ENCODE measurements around the gene KRT6C.
"Not testable (repeated sequence)": the region's sequence is repeated elsewhere in the genome, so short reads cannot be mapped to it uniquely, and the experiment has no call there.

The KRT6C gene

GRCh38 chr12:52515927-52516831 is 42.6 kb upstream of the KRT6C start:
- no peak for DNase-seq
- Histone ChIP-seq H3K27me3 (replicated peaks; ENCODE audit: control insufficient read depth, insufficient read depth, low read length, poor library complexity, severe bottlenecking) (no peaks in the 10 kb centered on the region), H3K9me3 (ENCODE audit: control insufficient read depth, low read length) (peaks cover 3% of the 10 kb centered on the region), H3K4me1 (ENCODE audit: control insufficient read depth, insufficient read depth, low read length, poor library complexity, severe bottlenecking) (no peaks in the 10 kb centered on the region), H3K4me3 (ENCODE audit: insufficient read depth, low read depth, low read length, poor library complexity, severe bottlenecking) (no peak overlapping the region), H3K36me3 (ENCODE audit: control insufficient read depth, insufficient read depth, low read length) (no peaks in the 10 kb centered on the region), H3K27ac (ENCODE audit: insufficient read depth, low read length, poor library complexity, severe bottlenecking) (no peak overlapping the region)

GRCh38 chr12:52515319-52515646 is 41.7 kb upstream of the KRT6C start:
- H3K27me3 ChIP-seq (replicated peaks; ENCODE audit: control insufficient read depth, insufficient read depth, low read length, poor library complexity, severe bottlenecking) = no peaks in the 10 kb centered on the region
- H3K9me3 ChIP-seq (ENCODE audit: control insufficient read depth, low read length) = peaks cover 4% of the 10 kb centered on the region
- no peaks in the 10 kb centered on the region for H3K4me1 ChIP-seq (ENCODE audit: control insufficient read depth, insufficient read depth, low read length, poor library complexity, severe bottlenecking)
- H3K36me3 ChIP-seq (ENCODE audit: control insufficient read depth, insufficient read depth, low read length) = no peaks in the 10 kb centered on the region
- no peak overlapping the region for H3K4me3 ChIP-seq (ENCODE audit: insufficient read depth, low read depth, low read length, poor library complexity, severe bottlenecking)
- no peak for DNase-seq
- no peak overlapping the region for H3K27ac ChIP-seq (ENCODE audit: insufficient read depth, low read length, poor library complexity, severe bottlenecking)

- DNase-seq = no peak
- H3K27me3 ChIP-seq (replicated peaks; ENCODE audit: control insufficient read depth, insufficient read depth, low read length, poor library complexity, severe bottlenecking) = no peaks in the 10 kb centered on the region
- H3K36me3 ChIP-seq (ENCODE audit: control insufficient read depth, insufficient read depth, low read length) = no peaks in the 10 kb centered on the region
- no peaks in the 10 kb centered on the region for H3K4me1 ChIP-seq (ENCODE audit: control insufficient read depth, insufficient read depth, low read length, poor library complexity, severe bottlenecking)
- H3K4me3 ChIP-seq (ENCODE audit: insufficient read depth, low read depth, low read length, poor library complexity, severe bottlenecking) = no peak overlapping the region
- H3K27ac ChIP-seq (ENCODE audit: insufficient read depth, low read length, poor library complexity, severe bottlenecking) = no peak overlapping the region
- H3K9me3 ChIP-seq (ENCODE audit: control insufficient read depth, low read length) = peaks cover 4% of the 10 kb centered on the region
These were observed 41.1 kb upstream of the KRT6C start for GRCh38 chr12:52514471-52515318.

GRCh38 chr12:52513736-52514135 is 40.1 kb upstream of the KRT6C start:
- Histone ChIP-seq H3K27ac (ENCODE audit: insufficient read depth, low read length, poor library complexity, severe bottlenecking) (no peak overlapping the region), H3K36me3 (ENCODE audit: control insufficient read depth, insufficient read depth, low read length) (no peaks in the 10 kb centered on the region), H3K4me3 (ENCODE audit: insufficient read depth, low read depth, low read length, poor library complexity, severe bottlenecking) (no peak overlapping the region), H3K4me1 (ENCODE audit: control insufficient read depth, insufficient read depth, low read length, poor library complexity, severe bottlenecking) (no peaks in the 10 kb centered on the region), H3K9me3 (ENCODE audit: control insufficient read depth, low read length) (peaks cover 4% of the 10 kb centered on the region), H3K27me3 (replicated peaks; ENCODE audit: control insufficient read depth, insufficient read depth, low read length, poor library complexity, severe bottlenecking) (no peaks in the 10 kb centered on the region)
- DNase-seq = no peak

- no peak for DNase-seq
- Histone ChIP-seq H3K4me3 (ENCODE audit: insufficient read depth, low read depth, low read length, poor library complexity, severe bottlenecking) (no peak overlapping the region), H3K36me3 (ENCODE audit: control insufficient read depth, insufficient read depth, low read length) (no peaks in the 10 kb centered on the region), H3K27ac (ENCODE audit: insufficient read depth, low read length, poor library complexity, severe bottlenecking) (no peak overlapping the region), H3K9me3 (ENCODE audit: control insufficient read depth, low read length) (peaks cover 4% of the 10 kb centered on the region), H3K4me1 (ENCODE audit: control insufficient read depth, insufficient read depth, low read length, poor library complexity, severe bottlenecking) (no peaks in the 10 kb centered on the region), H3K27me3 (replicated peaks; ENCODE audit: control insufficient read depth, insufficient read depth, low read length, poor library complexity, severe bottlenecking) (peaks cover 4% of the 10 kb centered on the region)
These were observed 34.6 kb upstream of the KRT6C start for GRCh38 chr12:52508211-52508610.

- no peak overlapping the region for H3K4me3 ChIP-seq (ENCODE audit: insufficient read depth, low read depth, low read length, poor library complexity, severe bottlenecking)
- DNase-seq = no peak
These were observed 33.5 kb upstream of the KRT6C start for GRCh38 chr12:52506858-52507715.

GRCh38 chr12:52502877-52503276 is 29.3 kb upstream of the KRT6C start:
- Histone ChIP-seq H3K36me3 (ENCODE audit: control insufficient read depth, insufficient read depth, low read length) (no peaks in the 10 kb centered on the region), H3K27ac (ENCODE audit: insufficient read depth, low read length, poor library complexity, severe bottlenecking) (no peak overlapping the region), H3K27me3 (replicated peaks; ENCODE audit: control insufficient read depth, insufficient read depth, low read length, poor library complexity, severe bottlenecking) (peaks cover 4% of the 10 kb centered on the region), H3K4me1 (ENCODE audit: control insufficient read depth, insufficient read depth, low read length, poor library complexity, severe bottlenecking) (no peaks in the 10 kb centered on the region), H3K9me3 (ENCODE audit: control insufficient read depth, low read length) (no peaks in the 10 kb centered on the region), H3K4me3 (ENCODE audit: insufficient read depth, low read depth, low read length, poor library complexity, severe bottlenecking) (no peak overlapping the region)
- DNase-seq = no peak

More at GRCh38 chr12:52506858-52507715, 33.5 kb upstream of the KRT6C start:
- peaks cover 4% of the 10 kb centered on the region for H3K9me3 ChIP-seq (ENCODE audit: control insufficient read depth, low read length)
- peaks cover 4% of the 10 kb centered on the region for H3K27me3 ChIP-seq (replicated peaks; ENCODE audit: control insufficient read depth, insufficient read depth, low read length, poor library complexity, severe bottlenecking)
- H3K36me3 ChIP-seq (ENCODE audit: control insufficient read depth, insufficient read depth, low read length) = no peaks in the 10 kb centered on the region
- no peaks in the 10 kb centered on the region for H3K4me1 ChIP-seq (ENCODE audit: control insufficient read depth, insufficient read depth, low read length, poor library complexity, severe bottlenecking)
- no peak overlapping the region for H3K27ac ChIP-seq (ENCODE audit: insufficient read depth, low read length, poor library complexity, severe bottlenecking)

- no peaks in the 10 kb centered on the region for H3K4me1 ChIP-seq (ENCODE audit: control insufficient read depth, insufficient read depth, low read length, poor library complexity, severe bottlenecking)
- DNase-seq = no peak
- no peaks in the 10 kb centered on the region for H3K9me3 ChIP-seq (ENCODE audit: control insufficient read depth, low read length)
- H3K27ac ChIP-seq (ENCODE audit: insufficient read depth, low read length, poor library complexity, severe bottlenecking) = no peak overlapping the region
- peaks cover 4% of the 10 kb centered on the region for H3K27me3 ChIP-seq (replicated peaks; ENCODE audit: control insufficient read depth, insufficient read depth, low read length, poor library complexity, severe bottlenecking)
- no peak overlapping the region for H3K4me3 ChIP-seq (ENCODE audit: insufficient read depth, low read depth, low read length, poor library complexity, severe bottlenecking)
- no peaks in the 10 kb centered on the region for H3K36me3 ChIP-seq (ENCODE audit: control insufficient read depth, insufficient read depth, low read length)
These were observed 27.9 kb upstream of the KRT6C start for GRCh38 chr12:52501490-52501889.

GRCh38 chr12:52500574-52500973 is 27.0 kb upstream of the KRT6C start:
- not testable (repeated sequence) for H3K4me3 ChIP-seq (ENCODE audit: insufficient read depth, low read depth, low read length, poor library complexity, severe bottlenecking); H3K27ac ChIP-seq (ENCODE audit: insufficient read depth, low read length, poor library complexity, severe bottlenecking); H3K27me3 ChIP-seq (replicated peaks; ENCODE audit: control insufficient read depth, insufficient read depth, low read length, poor library complexity, severe bottlenecking)

More at GRCh38 chr12:52500574-52500973, 27.0 kb upstream of the KRT6C start:
- not testable (repeated sequence) for H3K36me3 ChIP-seq (ENCODE audit: control insufficient read depth, insufficient read depth, low read length); DNase-seq; H3K4me1 ChIP-seq (ENCODE audit: control insufficient read depth, insufficient read depth, low read length, poor library complexity, severe bottlenecking); H3K9me3 ChIP-seq (ENCODE audit: control insufficient read depth, low read length)

Data from effector memory CD4-positive, alpha-beta T cell (primary cell).